ENCODE measurements around the gene ABCA3.
"Not testable (repeated sequence)": the region's sequence is repeated elsewhere in the genome, so short reads cannot be mapped to it uniquely, and the experiment has no call there.

Gene ABCA3

GRCh38 chr16:2278956-2279800 lies 61.4 kb downstream of the ABCA3 start:
- DNase-seq = no peak

- DNase-seq = no peak
These were observed 62.3 kb downstream of the ABCA3 start for GRCh38 chr16:2278272-2278608.

GRCh38 chr16:2277466-2278271 lies 62.9 kb downstream of the ABCA3 start:
- DNase-seq = no peak

- no peak for DNase-seq
These were observed 63.9 kb downstream of the ABCA3 start for GRCh38 chr16:2276368-2277195.

- DNase-seq = no peak
These were observed 64.8 kb downstream of the ABCA3 start for GRCh38 chr16:2275476-2276367.

- DNase-seq = no peak
These were observed 66.6 kb downstream of the ABCA3 start for GRCh38 chr16:2273931-2274330.

GRCh38 chr16:2273484-2273883 lies 67.0 kb downstream of the ABCA3 start:
- DNase-seq = no peak

- no peak for DNase-seq
These were observed 68.6 kb downstream of the ABCA3 start for GRCh38 chr16:2271848-2272461.

- DNase-seq = no peak
These were observed 69.7 kb downstream of the ABCA3 start for GRCh38 chr16:2270588-2271470.

- DNase-seq = no peak
These were observed 70.5 kb downstream of the ABCA3 start for GRCh38 chr16:2270070-2270462.

GRCh38 chr16:2267913-2268666 lies 72.4 kb downstream of the ABCA3 start, which contains the start of gene RNPS1:
Gene RNPS1, minus strand, starts transcription at chr16:2268126. Its CDS starts 3,483 bp downstream, at chr16:2264643.
- DNase-seq = peak; percentile 88 to 97 (median 93)

GRCh38 chr16:2267505-2267912 lies 73.0 kb downstream of the ABCA3 start:
- DNase-seq = peak in 1 of 5 donors; percentile 35

- DNase-seq = peak in 1 of 5 donors; percentile 25
These were observed 73.6 kb downstream of the ABCA3 start for GRCh38 chr16:2266887-2267286.

- DNase-seq = not testable (repeated sequence)
These were observed 77.5 kb downstream of the ABCA3 start for GRCh38 chr16:2263026-2263425.

- DNase-seq = no peak
These were observed 80.3 kb downstream of the ABCA3 start for GRCh38 chr16:2260250-2260649.

- DNase-seq = not testable (repeated sequence)
These were observed 82.0 kb downstream of the ABCA3 start for GRCh38 chr16:2258530-2258929.

GRCh38 chr16:2257726-2258125 lies 82.8 kb downstream of the ABCA3 start:
- no peak for DNase-seq

- no peak for DNase-seq
These were observed 83.9 kb downstream of the ABCA3 start for GRCh38 chr16:2256531-2257140.

GRCh38 chr16:2253293-2253692 lies 87.2 kb downstream of the ABCA3 start:
- DNase-seq = no peak
